Thoracic aorta (tissue), 2 donors: ENCODE data around the gene SSC5D. TPM values are rescaled to one million over a fixed set of nuclear protein-coding genes. Genes with fewer than 3 reads are reported as not detected.

ENCODE experiments used
- ATAC-seq: fragments of 150-250 bp; one replicate; pipeline ENCODE4 v1.8.0; 2017; ENCODE audit warnings: low read depth; ENCODE audit not compliant: insufficient number of reproducible peaks, low FRiP score
- DNase-seq: peaks from one replicate; pipeline ENCODE4 v3.0.0-alpha.2; 2020; ENCODE audit warnings: low spot score
- H3K27ac ChIP-seq, 2 donors: fragments of 200-600 bp; sonication (generic); 1 replicate in 1 of 2; 2 replicates in 1 of 2; pipeline ENCODE4 v1.5.1; 2016; ENCODE audit warnings: mild to moderate bottlenecking in 2 of 2, moderate library complexity in 2 of 2
- H3K27me3 ChIP-seq: fragments of 200-600 bp; sonication (generic); replicated peaks from 2 replicates; pipeline ENCODE4 v1.6.0; 2016; ENCODE audit warnings: mild to moderate bottlenecking; ENCODE audit not compliant: insufficient read depth
- H3K36me3 ChIP-seq: fragments of 200-600 bp; sonication (generic); one replicate; pipeline ENCODE4 v1.5.1; 2016
- H3K4me1 ChIP-seq, 2 donors: fragments of 200-600 bp; sonication (generic); 1 replicate in 1 of 2; 2 replicates in 1 of 2; pipeline versions ENCODE4 v1.5.1 to v1.6.0; 2016; ENCODE audit warnings: low read depth in 2 of 2, mild to moderate bottlenecking in 1 of 2; ENCODE audit not compliant: control insufficient read depth in 1 of 2
- H3K4me3 ChIP-seq: fragments of 200-600 bp; sonication (generic); 2 replicates; pipeline ENCODE4 v1.5.1; 2016; ENCODE audit warnings: mild to moderate bottlenecking
- H3K9me3 ChIP-seq: fragments of 200-600 bp; sonication (generic); 2 replicates; pipeline ENCODE4 v1.5.1; 2016
- total RNA-seq, 2 donors: library from RNA; depleted of rRNA; stranded (reverse); fragments of >200 nt; gene quantifications; one replicate each; pipeline versions ENCODE4 v1.1.0 to v1.2.3, GENCODE V29; 2016
- TF ChIP-seq, protein P1 (sequence below): fragments of 200-600 bp; sonication (generic); IDR thresholded peaks from one replicate; pipeline ENCODE4 v1.5.1; 2019; ENCODE audit warnings: antibody characterized with exemption

The SSC5D gene
- total RNA-seq, 2 donors from 2014 or later = 4.3 to 58.3 TPM

DNA sequence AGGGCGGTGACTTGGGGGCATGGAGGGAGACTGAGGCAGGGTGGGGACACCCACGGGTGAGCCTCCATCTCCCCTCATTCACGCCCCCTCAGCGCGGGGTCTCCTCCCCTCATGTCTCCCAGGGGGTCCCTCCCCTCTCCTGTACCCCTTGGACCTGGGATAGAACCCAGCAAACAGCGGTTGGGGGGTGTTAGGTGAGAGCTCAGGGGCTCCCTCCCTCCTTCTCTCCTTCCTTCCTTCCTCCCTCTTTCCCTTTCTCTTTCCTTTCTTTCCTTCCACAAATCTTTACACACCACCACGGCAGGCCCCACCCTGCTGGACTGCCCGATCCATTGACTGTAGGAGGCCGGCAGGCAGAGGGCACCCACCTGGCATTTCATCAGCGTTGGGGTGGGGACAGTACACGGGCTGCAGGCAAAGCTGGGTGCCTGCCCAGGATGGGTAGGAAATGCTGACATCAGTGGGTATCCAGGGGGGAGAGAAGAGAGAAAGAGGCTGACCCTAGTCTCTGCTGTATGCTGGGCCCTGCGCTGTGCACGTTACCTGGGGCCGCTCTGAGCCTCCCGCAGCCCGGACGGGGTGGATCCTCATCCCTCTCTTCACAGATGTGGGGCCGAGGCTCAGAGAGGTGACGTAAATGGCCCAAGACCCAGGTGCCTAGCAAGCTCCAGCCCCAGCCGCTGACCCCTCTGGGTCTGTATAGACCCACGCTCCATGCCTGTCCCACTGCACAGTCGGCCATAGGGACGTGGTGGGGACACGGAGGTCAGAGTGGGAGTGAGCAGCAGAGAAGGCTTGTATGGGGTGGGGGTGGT, 3.5 kb downstream of the SSC5D start:
- H3K27ac ChIP-seq = no peak overlapping the region
- peaks cover 10 to 17% of the 10 kb centered on the region in 2 donors for H3K4me1 ChIP-seq
- no peak for ATAC-seq
- no peaks in the 10 kb centered on the region for H3K9me3 ChIP-seq
- no peaks in the 10 kb centered on the region for H3K36me3 ChIP-seq
- H3K27me3 ChIP-seq = no peaks in the 10 kb centered on the region
- DNase-seq = no peak
- H3K4me3 ChIP-seq = no peak overlapping the region
- TF ChIP-seq, protein P1, sequence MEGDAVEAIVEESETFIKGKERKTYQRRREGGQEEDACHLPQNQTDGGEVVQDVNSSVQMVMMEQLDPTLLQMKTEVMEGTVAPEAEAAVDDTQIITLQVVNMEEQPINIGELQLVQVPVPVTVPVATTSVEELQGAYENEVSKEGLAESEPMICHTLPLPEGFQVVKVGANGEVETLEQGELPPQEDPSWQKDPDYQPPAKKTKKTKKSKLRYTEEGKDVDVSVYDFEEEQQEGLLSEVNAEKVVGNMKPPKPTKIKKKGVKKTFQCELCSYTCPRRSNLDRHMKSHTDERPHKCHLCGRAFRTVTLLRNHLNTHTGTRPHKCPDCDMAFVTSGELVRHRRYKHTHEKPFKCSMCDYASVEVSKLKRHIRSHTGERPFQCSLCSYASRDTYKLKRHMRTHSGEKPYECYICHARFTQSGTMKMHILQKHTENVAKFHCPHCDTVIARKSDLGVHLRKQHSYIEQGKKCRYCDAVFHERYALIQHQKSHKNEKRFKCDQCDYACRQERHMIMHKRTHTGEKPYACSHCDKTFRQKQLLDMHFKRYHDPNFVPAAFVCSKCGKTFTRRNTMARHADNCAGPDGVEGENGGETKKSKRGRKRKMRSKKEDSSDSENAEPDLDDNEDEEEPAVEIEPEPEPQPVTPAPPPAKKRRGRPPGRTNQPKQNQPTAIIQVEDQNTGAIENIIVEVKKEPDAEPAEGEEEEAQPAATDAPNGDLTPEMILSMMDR = no peak

DNA sequence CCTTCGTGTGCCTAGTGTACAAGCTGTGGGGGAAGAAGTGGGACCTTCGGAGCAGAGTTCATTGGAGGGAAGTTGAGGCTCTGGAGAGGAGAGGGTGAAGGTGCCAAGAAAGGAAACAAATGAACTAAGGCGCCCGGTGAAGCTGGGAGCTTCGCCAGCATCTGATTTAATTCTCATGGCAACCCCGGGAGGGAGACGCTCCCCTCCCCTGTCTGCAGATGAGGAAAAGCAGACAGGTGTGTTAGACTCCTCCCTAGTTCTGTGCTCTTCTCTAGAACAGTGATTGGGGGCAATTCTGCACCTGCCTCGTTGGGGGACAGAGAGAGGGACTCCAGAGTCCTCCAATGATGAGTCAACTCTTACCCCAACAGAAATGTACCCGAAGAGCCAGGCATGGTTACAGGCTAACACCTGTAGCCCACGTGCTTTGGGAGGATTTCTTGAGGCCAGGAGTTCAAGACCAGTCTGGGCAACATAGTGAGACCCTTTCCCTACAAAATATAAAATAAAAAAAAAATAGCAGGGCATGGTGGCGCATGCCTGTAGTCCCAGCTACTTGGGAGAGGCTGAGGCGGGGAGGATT, 4.2 kb downstream of the SSC5D start:
- DNase-seq = no peak
- no peaks in the 10 kb centered on the region for H3K36me3 ChIP-seq
- TF ChIP-seq, protein P1 = no peak
- ATAC-seq = no peak
- H3K9me3 ChIP-seq = no peaks in the 10 kb centered on the region
- H3K4me1 ChIP-seq = peaks cover 7 to 10% of the 10 kb centered on the region in 2 donors
- no peak overlapping the region for H3K27ac ChIP-seq
- H3K4me3 ChIP-seq = no peak overlapping the region
- H3K27me3 ChIP-seq = no peaks in the 10 kb centered on the region

DNA sequence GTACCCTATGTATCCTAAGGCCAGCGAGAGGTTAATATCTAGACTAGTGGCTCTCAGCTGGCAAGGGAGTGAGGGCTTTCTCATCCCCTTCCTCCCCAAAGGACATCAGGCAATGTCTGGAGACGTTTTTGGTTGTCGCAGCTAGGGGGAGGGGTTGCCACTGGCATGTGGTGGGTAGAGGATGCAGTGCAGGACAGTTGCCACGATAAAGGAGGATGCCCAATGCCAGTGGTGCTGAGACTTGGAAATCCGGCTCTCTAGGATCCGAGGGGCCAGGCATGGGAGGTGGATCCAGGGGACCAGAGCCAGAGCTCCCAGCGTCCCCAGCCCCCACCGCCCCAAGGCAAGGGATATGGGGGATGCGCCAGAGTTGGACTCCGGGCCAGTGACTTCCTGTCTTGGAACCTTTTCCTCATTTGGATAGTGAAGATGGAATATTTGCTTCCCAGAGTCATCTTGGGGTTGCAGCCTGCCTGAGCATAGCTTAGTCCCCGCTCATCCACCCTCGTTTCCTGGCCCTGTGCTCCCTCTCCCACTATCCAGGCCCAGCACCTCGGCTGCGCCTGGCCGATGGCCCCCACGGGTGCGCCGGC, 4.9 kb downstream of the SSC5D start:
- no peaks in the 10 kb centered on the region for H3K36me3 ChIP-seq
- no peak overlapping the region for H3K27ac ChIP-seq
- H3K4me1 ChIP-seq = peaks cover 3 to 4% of the 10 kb centered on the region in 2 donors
- no peaks in the 10 kb centered on the region for H3K9me3 ChIP-seq
- DNase-seq = no peak
- H3K27me3 ChIP-seq = no peaks in the 10 kb centered on the region
- TF ChIP-seq, protein P1 = no peak
- H3K4me3 ChIP-seq = no peak overlapping the region
- ATAC-seq = no peak

DNA sequence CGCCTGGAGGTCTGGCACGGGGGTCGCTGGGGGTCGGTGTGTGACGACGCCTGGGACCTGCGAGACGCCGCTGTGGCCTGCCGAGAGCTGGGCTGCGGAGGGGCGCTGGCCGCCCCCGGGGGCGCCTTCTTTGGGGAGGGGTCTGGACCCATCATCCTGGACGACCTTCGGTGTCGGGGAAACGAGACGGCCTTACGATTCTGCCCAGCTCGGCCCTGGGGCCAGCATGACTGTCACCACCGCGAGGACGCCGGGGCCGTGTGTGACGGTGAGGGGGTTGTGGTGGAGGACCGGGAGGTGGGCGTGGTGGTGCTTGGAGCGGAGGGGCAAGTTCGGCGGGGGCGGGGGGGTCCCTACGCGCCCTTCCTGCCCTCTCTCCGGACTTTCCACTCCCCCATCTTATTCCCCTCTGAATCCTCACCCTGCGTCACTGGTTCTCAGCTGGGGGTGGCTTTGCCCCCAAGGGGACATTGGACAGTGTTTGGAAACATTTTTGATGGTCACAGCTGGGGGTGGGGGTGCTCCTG, 5.5 kb downstream of the SSC5D start:
- DNase-seq = no peak
- Histone ChIP-seq H3K27ac (no peak overlapping the region), H3K4me1 (no peaks in the 10 kb centered on the region), H3K9me3 (no peaks in the 10 kb centered on the region), H3K27me3 (no peaks in the 10 kb centered on the region), H3K4me3 (no peak overlapping the region), H3K36me3 (no peaks in the 10 kb centered on the region)
- ATAC-seq = no peak
- TF ChIP-seq, protein P1 = no peak

DNA sequence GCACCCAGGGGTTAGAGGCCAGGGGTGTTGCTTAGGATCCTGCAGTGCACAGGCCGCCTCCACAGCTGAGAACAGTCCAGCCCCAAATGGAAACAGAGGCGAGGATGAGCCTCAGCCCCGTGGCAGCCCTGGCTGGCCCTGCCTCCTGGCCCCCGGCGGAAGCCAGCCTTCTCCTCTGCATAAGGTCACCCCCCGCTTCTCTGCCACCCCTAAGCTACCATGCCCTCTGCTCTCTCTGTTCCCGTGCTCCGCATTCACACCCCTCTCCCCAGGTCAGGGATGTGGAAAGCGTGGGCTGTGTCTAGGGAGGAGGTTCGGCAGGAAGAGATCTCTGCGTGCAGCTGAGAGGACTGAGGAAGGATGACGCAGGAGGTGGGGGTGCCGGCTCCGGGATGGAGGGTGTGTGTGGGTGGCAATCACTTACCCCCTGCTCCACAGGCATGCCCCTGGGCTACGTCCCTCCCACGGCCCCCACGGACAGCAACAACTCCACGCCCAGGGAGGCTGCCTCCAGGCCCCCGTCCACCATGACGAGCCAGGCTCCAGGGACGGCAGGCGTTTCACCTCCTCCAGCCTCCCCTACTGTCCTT, 6.0 kb downstream of the SSC5D start:
- DNase-seq (no peak), ATAC-seq (no peak)
- H3K4me3 ChIP-seq = peak overlapping the region; percentile 34
- no peaks in the 10 kb centered on the region for H3K36me3 ChIP-seq
- TF ChIP-seq, protein P1 = no peak
- no peaks in the 10 kb centered on the region for H3K27me3 ChIP-seq
- H3K9me3 ChIP-seq = no peaks in the 10 kb centered on the region
- no peak overlapping the region for H3K27ac ChIP-seq
- no peaks in the 10 kb centered on the region for H3K4me1 ChIP-seq
